ENCODE data around the gene PTPN14.

Gene PTPN14

GRCh38 chr1:214363386-214363785 lies 188.0 kb downstream of the PTPN14 start:
- no peak for DNase-seq (ENCODE audit: low spot score)

GRCh38 chr1:214362188-214362882 lies 189.1 kb downstream of the PTPN14 start:
- DNase-seq (ENCODE audit: low spot score), result no peak

GRCh38 chr1:214361636-214362035 lies 189.8 kb downstream of the PTPN14 start:
- no peak for DNase-seq (ENCODE audit: low spot score)

- no peak for DNase-seq (ENCODE audit: low spot score)
These were observed 190.8 kb downstream of the PTPN14 start for GRCh38 chr1:214360525-214361164.

- DNase-seq (ENCODE audit: low spot score), result no peak
These were observed 191.3 kb downstream of the PTPN14 start for GRCh38 chr1:214360116-214360515.

GRCh38 chr1:214354440-214355148 lies 196.8 kb downstream of the PTPN14 start:
- no peak for DNase-seq (ENCODE audit: low spot score)

GRCh38 chr1:214352838-214353237 lies 198.6 kb downstream of the PTPN14 start:
- DNase-seq (ENCODE audit: low spot score), result no peak

- no peak for DNase-seq (ENCODE audit: low spot score)
These were observed 199.7 kb downstream of the PTPN14 start for GRCh38 chr1:214351551-214352277.

GRCh38 chr1:214349781-214350180 lies 201.6 kb downstream of the PTPN14 start:
- DNase-seq (ENCODE audit: low spot score), result no peak

GRCh38 chr1:214349008-214349407 lies 202.4 kb downstream of the PTPN14 start:
- DNase-seq (ENCODE audit: low spot score), result no peak

GRCh38 chr1:214344897-214345296 lies 206.5 kb downstream of the PTPN14 start:
- no peak for DNase-seq (ENCODE audit: low spot score)

- no peak for DNase-seq (ENCODE audit: low spot score)
These were observed 208.9 kb downstream of the PTPN14 start for GRCh38 chr1:214342525-214342924.

- DNase-seq (ENCODE audit: low spot score), result no peak
These were observed 209.5 kb downstream of the PTPN14 start for GRCh38 chr1:214341932-214342331.

GRCh38 chr1:214341459-214341858 lies 209.9 kb downstream of the PTPN14 start:
- DNase-seq (ENCODE audit: low spot score), result no peak

GRCh38 chr1:214338212-214338611 lies 213.2 kb downstream of the PTPN14 start:
- no peak for DNase-seq (ENCODE audit: low spot score)

- no peak for DNase-seq (ENCODE audit: low spot score)
These were observed 213.9 kb downstream of the PTPN14 start for GRCh38 chr1:214337511-214337910.

- DNase-seq (ENCODE audit: low spot score), result no peak
These were observed 214.4 kb downstream of the PTPN14 start for GRCh38 chr1:214337015-214337414.

GRCh38 chr1:214335567-214335966 lies 215.8 kb downstream of the PTPN14 start:
- DNase-seq (ENCODE audit: low spot score), result no peak

GRCh38 chr1:214332946-214333798 lies 218.2 kb downstream of the PTPN14 start:
- DNase-seq (ENCODE audit: low spot score), result peak; percentile 56

GRCh38 chr1:214331827-214332423 lies 219.5 kb downstream of the PTPN14 start:
- DNase-seq (ENCODE audit: low spot score), result peak; percentile 41

- DNase-seq (ENCODE audit: low spot score), result no peak
These were observed 220.2 kb downstream of the PTPN14 start for GRCh38 chr1:214331180-214331579.

Data from RKO (cell line).